Measurements from ENCODE around the gene BAG1.

BAG1 gene

GRCh38 chr9:33227008-33227398, 37.5 kb downstream of the BAG1 start:
- no peak for DNase-seq (ENCODE audit: low read depth)
- no peak overlapping the region for H3K4me3 ChIP-seq (ENCODE audit: low read depth, low read length)
- in situ Hi-C loops (cut with HindIII; ENCODE audit: low sequenced_read_pairs): loop anchor here (5.0 to 10.0 kb wide), 2 partner anchors 102 to 150 kb away; partner anchors contain the start of gene SMU1
- TF ChIP-seq, protein P1, sequence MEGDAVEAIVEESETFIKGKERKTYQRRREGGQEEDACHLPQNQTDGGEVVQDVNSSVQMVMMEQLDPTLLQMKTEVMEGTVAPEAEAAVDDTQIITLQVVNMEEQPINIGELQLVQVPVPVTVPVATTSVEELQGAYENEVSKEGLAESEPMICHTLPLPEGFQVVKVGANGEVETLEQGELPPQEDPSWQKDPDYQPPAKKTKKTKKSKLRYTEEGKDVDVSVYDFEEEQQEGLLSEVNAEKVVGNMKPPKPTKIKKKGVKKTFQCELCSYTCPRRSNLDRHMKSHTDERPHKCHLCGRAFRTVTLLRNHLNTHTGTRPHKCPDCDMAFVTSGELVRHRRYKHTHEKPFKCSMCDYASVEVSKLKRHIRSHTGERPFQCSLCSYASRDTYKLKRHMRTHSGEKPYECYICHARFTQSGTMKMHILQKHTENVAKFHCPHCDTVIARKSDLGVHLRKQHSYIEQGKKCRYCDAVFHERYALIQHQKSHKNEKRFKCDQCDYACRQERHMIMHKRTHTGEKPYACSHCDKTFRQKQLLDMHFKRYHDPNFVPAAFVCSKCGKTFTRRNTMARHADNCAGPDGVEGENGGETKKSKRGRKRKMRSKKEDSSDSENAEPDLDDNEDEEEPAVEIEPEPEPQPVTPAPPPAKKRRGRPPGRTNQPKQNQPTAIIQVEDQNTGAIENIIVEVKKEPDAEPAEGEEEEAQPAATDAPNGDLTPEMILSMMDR (IDR thresholded peaks at IDR 0.05; ENCODE audit: low read depth, low read length, missing control alignments): no peak

- DNase-seq (ENCODE audit: low read depth): peak; percentile 71
- TF ChIP-seq, protein P1 (IDR thresholded peaks at IDR 0.05; ENCODE audit: low read depth, low read length, missing control alignments): peak; percentile 49
- H3K4me3 ChIP-seq (ENCODE audit: low read depth, low read length): no peak overlapping the region
- in situ Hi-C loops (cut with HindIII; ENCODE audit: low sequenced_read_pairs): loop anchor here (5.0 to 10.0 kb wide), 2 partner anchors 101 to 148 kb away; partner anchors contain the start of gene SMU1
These were observed 39.0 kb downstream of the BAG1 start for GRCh38 chr9:33225319-33226147.

GRCh38 chr9:33223696-33224095, 40.8 kb downstream of the BAG1 start:
- no peak for DNase-seq (ENCODE audit: low read depth)
- TF ChIP-seq, protein P1 (IDR thresholded peaks at IDR 0.05; ENCODE audit: low read depth, low read length, missing control alignments): no peak
- no peak overlapping the region for H3K4me3 ChIP-seq (ENCODE audit: low read depth, low read length)
- in situ Hi-C loops (cut with HindIII; ENCODE audit: low sequenced_read_pairs): loop anchor here (10.0 kb wide), 1 partner anchor 99 kb away; no protein-coding TSS in a partner anchor

DNA sequence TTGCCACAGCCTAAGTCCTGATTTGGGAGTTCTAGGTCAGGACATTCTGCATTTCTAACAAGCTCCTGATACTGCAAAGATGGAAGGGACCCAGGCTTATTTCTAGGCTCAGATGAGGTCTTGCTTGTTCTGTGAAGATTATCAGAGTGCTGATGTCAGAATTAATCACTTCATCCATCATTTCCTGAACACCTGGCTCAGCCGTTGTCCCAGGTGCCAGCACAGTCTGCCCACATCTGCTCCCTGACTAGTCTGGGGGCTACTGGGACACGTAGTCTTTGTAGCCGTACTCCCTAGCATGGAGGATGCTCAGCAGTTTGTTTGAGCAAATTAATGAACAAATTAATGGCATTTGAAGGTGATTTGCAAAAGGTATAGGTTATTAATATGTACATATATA, 42.5 kb downstream of the BAG1 start:
- in situ Hi-C loops (cut with HindIII; ENCODE audit: low sequenced_read_pairs): loop anchor here (10.0 kb wide), 1 partner anchor 97 kb away; no protein-coding TSS in a partner anchor
- TF ChIP-seq, protein P1 (IDR thresholded peaks at IDR 0.05; ENCODE audit: low read depth, low read length, missing control alignments): no peak
- H3K4me3 ChIP-seq (ENCODE audit: low read depth, low read length): no peak overlapping the region
- no peak for DNase-seq (ENCODE audit: low read depth)

- in situ Hi-C loops (cut with HindIII; ENCODE audit: low sequenced_read_pairs): loop anchor here (10.0 kb wide), 1 partner anchor 97 kb away; no protein-coding TSS in a partner anchor
- no peak for DNase-seq (ENCODE audit: low read depth)
- no peak overlapping the region for H3K4me3 ChIP-seq (ENCODE audit: low read depth, low read length)
- TF ChIP-seq, protein P1 (IDR thresholded peaks at IDR 0.05; ENCODE audit: low read depth, low read length, missing control alignments): no peak
These were observed 43.0 kb downstream of the BAG1 start for GRCh38 chr9:33221568-33221884.

- H3K4me3 ChIP-seq (ENCODE audit: low read depth, low read length): no peak overlapping the region
- TF ChIP-seq, protein P1 (IDR thresholded peaks at IDR 0.05; ENCODE audit: low read depth, low read length, missing control alignments): no peak
- no peak for DNase-seq (ENCODE audit: low read depth)
- in situ Hi-C loops (cut with HindIII; ENCODE audit: low sequenced_read_pairs): loop anchor here (10.0 kb wide), 1 partner anchor 96 kb away; no protein-coding TSS in a partner anchor
These were observed 43.6 kb downstream of the BAG1 start for GRCh38 chr9:33220681-33221567.
